UCSD-AML1 (cell line): ENCODE data around the gene CCNQ.

Experiments used
- DNase-seq: peaks from one replicate; lab custom pipeline; 2025; ENCODE audit not compliant: unreplicated experiment; lab: John Stamatoyannopoulos, UW

The CCNQ gene

GRCh38 chrX:153598541-153599191 is at the start of gene CCNQ:
CCNQ (minus strand) TSS chrX:153599139; CDS start chrX:153599073, 66 bp downstream.
- peak; percentile 50 for DNase-seq

GRCh38 chrX:153647461-153648357 is 48.8 kb upstream of the CCNQ start:
- no peak for DNase-seq

- DNase-seq = peak; percentile 32
Observed at GRCh38 chrX:153646620-153647373, 47.9 kb upstream of the CCNQ start, which contains the start of gene DUSP9. DUSP9 (plus strand) TSS chrX:153647203; CDS start chrX:153647954, 751 bp downstream.

DNA sequence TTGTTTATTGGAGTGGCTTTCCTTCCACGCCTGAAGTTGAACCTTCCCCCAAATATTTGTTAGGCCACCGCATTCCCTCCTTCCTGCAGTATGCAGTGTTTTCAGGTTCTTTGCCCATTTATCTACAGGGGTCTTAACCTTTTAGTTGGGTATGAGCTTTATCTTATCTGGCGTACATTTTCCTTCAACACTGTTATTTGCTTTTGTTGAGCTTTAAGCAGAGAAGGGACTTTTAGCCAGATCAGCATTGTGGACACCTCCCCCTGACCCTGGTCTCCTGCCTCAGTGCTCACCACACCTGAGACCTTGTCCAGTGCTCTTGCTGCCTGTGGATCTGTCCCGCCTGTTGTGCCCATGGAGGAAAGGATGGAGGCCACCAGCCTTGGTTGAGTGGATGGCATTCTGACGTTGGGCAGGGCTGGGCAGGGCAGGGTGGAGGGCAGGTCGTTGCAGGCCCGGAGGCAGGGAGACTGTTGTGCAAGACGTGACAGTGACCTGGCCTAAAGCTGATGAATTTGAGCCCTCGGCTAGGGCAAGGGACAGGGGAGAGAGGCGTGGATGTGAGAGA is 47.1 kb upstream of the CCNQ start:
- DNase-seq = no peak

DNA sequence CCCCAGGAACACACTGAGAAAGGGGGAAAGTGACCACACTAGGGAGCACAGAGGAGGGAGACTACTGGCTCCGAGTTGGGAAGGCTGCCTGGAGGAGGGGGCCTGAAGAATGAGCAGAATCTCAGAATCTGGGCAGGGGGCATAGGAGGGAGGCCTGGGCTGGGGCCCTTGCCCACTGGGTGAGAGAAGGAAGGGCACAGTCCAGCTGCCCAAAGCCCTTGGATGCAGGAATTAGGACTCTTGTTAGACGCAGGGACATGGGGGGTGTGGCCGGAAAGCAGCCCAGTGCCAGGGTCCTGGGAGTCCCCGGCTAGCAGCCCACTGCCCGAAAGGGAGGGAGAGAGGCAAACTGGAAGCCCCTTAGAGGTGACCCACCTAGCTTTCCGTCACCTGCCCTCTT is 46.2 kb upstream of the CCNQ start:
- no peak for DNase-seq

DNA sequence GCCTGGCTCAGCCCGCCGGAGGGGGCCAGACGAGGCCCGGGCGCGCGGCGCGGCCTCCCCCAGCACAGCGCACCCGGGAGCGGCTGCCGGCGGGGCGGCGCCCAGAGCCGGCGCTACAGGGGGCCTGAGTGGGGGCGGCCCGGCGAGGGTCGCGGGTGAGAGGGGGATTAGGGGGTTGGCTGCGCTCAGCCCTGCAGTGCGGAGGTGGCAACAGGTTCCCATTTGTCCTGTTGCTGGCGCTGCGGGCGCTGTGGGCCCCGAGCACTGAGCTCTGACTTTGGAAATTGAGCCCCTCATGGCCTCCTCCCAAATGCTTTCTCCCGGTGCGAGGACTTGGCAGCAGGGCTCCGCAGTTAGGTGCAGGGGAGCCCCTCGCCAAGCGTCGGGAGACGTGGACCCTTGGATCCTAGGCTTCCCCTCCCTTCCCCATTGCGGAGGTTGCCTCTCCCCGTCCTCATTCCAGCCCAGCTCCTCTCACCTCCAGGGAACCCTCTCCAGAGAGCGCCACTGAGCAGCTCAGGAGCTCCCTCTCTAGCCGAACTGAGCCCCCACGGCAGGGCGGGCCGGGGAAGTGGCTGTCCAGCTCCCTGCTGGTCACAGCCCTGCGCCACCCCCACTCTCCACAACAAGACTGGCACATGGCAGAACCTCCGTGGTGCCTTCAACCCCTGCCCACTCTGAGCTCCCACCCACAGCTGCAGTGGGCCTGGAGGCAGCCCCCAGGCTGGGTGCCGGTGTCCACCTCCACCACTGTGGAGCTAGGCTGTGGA is 45.6 kb upstream of the CCNQ start:
- DNase-seq = no peak

- no peak for DNase-seq
Observed at GRCh38 chrX:153643431-153644351, 44.8 kb upstream of the CCNQ start.

- no peak for DNase-seq
Observed at GRCh38 chrX:153642655-153643430, 43.9 kb upstream of the CCNQ start.

DNA sequence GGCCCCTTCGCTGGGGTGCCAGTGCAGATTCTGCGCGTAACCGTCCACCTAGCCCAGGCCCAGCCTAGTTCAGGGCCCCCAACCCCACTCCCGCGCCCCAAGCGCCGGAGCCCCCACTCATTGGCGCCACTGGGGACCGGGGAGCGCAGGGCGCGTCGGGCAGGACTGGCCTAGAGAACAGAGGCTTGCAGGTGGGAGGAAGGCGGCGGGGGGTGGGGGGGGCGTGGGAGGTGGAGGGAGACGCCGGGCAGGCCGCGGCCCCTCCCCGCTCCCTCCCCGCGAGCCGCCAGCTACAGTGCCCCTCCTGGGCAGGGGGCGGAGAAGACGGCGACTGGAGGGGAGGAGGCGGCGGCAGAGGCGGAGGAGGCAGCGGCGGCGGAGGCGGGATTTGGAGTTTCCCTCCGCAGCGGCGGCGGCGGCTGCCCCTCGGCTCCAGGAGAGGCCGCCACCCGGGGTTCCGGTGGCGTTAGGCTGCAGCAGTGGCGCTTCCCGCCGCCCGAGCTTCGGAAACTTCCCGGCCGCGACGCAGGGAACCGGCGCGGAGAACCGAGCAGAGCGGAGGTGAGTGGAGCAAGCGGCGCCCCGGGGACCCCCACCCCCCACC is 43.2 kb upstream of the CCNQ start:
- DNase-seq = no peak

DNA sequence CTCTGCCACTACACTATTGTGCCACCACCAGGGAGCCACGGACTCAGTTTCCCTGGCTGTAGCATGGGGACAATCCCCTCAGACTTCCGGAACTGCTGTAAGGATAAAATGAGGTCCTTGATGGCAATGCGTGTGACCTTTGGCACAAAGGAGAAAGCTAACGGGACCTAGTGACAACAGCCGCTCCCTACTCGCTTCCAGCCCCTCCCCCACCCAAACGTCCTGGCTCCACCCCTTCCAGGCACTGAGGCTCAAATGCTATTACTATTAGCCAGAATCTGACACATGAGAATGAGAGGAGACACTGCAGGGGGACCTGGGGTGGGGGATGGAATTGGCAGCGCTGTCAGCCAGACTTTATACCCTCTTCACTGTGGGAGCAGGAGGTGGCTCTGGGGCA is 42.7 kb upstream of the CCNQ start:
- no peak for DNase-seq

GRCh38 chrX:153640736-153641575 is 42.0 kb upstream of the CCNQ start:
- no peak for DNase-seq

- no peak for DNase-seq
Observed at GRCh38 chrX:153640045-153640686, 41.2 kb upstream of the CCNQ start.

DNA sequence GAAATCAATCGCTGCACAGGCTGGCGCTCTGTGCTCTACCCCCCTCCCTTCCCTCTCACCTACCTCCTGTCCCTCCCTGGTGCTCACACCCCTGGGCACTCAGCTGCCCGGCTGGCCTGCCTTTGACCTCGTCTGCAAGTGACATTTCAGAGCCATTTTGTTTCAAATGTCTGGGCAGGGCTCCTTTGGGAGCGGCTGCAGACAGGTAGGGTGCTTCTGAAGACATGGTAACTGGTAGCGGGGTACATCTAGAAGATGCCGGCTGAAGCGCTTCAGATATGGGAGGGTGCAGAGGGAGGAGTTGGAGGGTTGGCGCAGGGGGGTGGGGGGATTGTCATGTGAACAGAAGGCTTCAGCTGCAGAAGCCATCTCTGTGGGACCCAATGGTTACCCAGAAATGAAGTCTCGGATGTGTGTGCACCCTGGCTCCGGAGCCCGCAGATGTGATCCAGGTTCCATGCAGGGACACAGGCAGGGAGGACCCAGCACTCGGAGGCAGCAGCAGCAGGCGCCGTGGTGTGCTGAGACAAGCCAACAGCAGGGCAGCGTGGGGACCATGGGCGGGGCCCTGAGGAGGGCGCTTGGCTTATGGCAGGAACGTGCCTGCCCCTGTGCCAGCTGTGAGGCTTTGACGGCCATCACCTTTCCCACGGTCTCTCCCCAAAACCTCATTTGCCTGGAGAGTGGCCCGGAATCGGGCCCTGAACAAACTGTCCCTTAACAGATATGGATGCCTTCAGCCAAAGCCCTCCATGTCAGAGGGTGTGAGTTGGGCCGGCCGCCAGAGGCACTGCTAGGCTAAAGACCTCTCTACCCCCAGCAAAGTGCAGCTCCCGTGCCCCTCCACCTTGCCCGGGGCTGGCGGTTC is 40.5 kb upstream of the CCNQ start:
- DNase-seq = no peak

- DNase-seq = no peak
Observed at GRCh38 chrX:153638436-153639176, 39.7 kb upstream of the CCNQ start.

- no peak for DNase-seq
Observed at GRCh38 chrX:153638041-153638371, 39.1 kb upstream of the CCNQ start.
